Kidney (tissue), 14 donors: Measurements from ENCODE around the gene MAS1. TPM values are rescaled to one million over a fixed set of nuclear protein-coding genes. Genes with fewer than 3 reads are reported as not detected.

ENCODE experiments used
- DNase-seq, 5 donors: peaks; one replicate each; pipeline ENCODE4 v3.0.0-alpha.2; 2013 to 2020
- FAIRE-seq: peaks from 2 replicates; lab custom pipeline; 2012; peaks lifted over from hg19 to GRCh38; lab: Jason Lieb, UNC
- H3K27ac ChIP-seq, 2 donors: one replicate each; pipeline ENCODE4 v1.7.0; 2013; ENCODE audit warnings: low read depth in 2 of 2, low read length in 2 of 2, inconsistent platforms in 1 of 2
- H3K27me3 ChIP-seq: one replicate; pipeline ENCODE4 v1.7.1; 2013; ENCODE audit warnings: low read length, inconsistent platforms; ENCODE audit not compliant: control insufficient read depth, insufficient read depth
- H3K36me3 ChIP-seq, 3 donors: one replicate each; pipeline versions ENCODE4 v1.7.0 to v1.7.1; 2013; ENCODE audit warnings: low read length in 3 of 3, control low read depth in 1 of 3, inconsistent platforms in 1 of 3; ENCODE audit not compliant: insufficient read depth in 3 of 3, control insufficient read depth in 2 of 3
- H3K4me1 ChIP-seq, 3 donors: one replicate each; pipeline versions ENCODE4 v1.7.0 to v1.7.1; 2013; ENCODE audit warnings: low read length in 3 of 3, inconsistent platforms in 1 of 3, low read depth in 1 of 3; ENCODE audit not compliant: control insufficient read depth in 2 of 3, insufficient read depth in 2 of 3
- H3K4me3 ChIP-seq, 3 donors: one replicate each; pipeline versions ENCODE4 v1.7.0 to v1.8.1; 2013; ENCODE audit warnings: low read length in 3 of 3, control low read depth in 1 of 3, inconsistent platforms in 1 of 3
- H3K9ac ChIP-seq, 3 donors: one replicate each; pipeline versions ENCODE4 v1.7.0 to v1.7.1; 2013; ENCODE audit warnings: low read length in 3 of 3, control low read depth in 1 of 3, inconsistent platforms in 1 of 3
- H3K9me3 ChIP-seq, 3 donors: one replicate each; pipeline versions ENCODE4 v1.7.0 to v1.7.1; 2013; ENCODE audit warnings: low read length in 3 of 3, control low read depth in 1 of 3, inconsistent platforms in 1 of 3; ENCODE audit not compliant: control insufficient read depth in 2 of 3, insufficient read depth in 1 of 3
- intact Hi-C: fragments of 100-400 bp; cut with DNase I; formaldehyde crosslinking; loops from one replicate; pipeline ENCODE4 v1.11.1; 2022
- polyA plus RNA-seq: library from polyadenylated mRNA; stranded (reverse); fragments of 350-450 nt; fragmentation: Illumina TruSeq; extraction: RNeasy Lipid Tissue Mini Kit (QIAGEN cat#74804); gene quantifications from one replicate; pipeline ENCODE4 v1.2.3, GENCODE V29; 2014; ENCODE audit warnings: low read depth, low replicate concordance; ENCODE audit not compliant: insufficient read depth
- total RNA-seq: library from RNA; stranded (reverse); fragmentation: NEBNext Ultra II Directional; extraction: Animal tissue kit (Norgen Biotek cat#: 25700); gene quantifications from one replicate; pipeline ENCODE4 v1.2.1, GENCODE V29; 2021
- TF ChIP-seq, protein P1 (sequence below): IDR thresholded peaks from 3 replicates; pipeline ENCODE4 v1.5.1; 2012; ENCODE audit warnings: mild to moderate bottlenecking, moderate library complexity, borderline replicate concordance; ENCODE audit not compliant: insufficient read depth; ENCODE audit errors: extremely low read depth
- donor health status: control.
- donor health status: control.
- donor health status: control.
- donor health status: control.
- donor health status: control.
- donor health status: DM: yes; HTN: yes; CAD: no.
- donor health status: Normal renal cell carcinoma (clear cell type).

The MAS1 gene
- total and polyA plus RNA-seq, 2 donors from 2014 or later: not detected

DNA sequence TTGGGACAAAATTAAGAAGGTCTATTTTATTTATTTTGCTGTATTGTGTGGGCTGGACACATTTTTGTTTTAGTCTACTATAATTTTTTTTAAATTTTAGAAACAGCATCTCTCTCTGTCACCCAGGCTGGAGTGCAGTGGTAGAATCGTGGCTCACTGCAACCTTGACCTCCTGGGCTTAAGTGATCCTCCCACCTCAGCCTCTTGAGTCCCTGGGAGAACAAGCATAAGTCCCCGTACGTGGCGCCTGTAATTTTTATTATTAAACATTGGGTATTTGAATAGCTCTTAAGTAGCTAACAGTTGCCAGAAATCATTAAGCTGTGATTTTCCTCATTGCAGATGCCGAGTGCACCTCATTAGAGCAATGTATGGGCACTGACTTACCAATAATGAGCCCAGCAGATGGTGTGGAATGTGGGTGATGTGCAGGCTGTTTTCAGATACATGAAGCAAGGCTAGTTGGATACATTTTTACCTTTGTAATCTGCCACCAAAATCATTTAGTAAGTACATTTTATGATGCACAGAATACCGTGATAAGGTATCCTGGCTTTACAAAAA lies 10.3 kb upstream of the MAS1 start:
- TF ChIP-seq, protein P1, sequence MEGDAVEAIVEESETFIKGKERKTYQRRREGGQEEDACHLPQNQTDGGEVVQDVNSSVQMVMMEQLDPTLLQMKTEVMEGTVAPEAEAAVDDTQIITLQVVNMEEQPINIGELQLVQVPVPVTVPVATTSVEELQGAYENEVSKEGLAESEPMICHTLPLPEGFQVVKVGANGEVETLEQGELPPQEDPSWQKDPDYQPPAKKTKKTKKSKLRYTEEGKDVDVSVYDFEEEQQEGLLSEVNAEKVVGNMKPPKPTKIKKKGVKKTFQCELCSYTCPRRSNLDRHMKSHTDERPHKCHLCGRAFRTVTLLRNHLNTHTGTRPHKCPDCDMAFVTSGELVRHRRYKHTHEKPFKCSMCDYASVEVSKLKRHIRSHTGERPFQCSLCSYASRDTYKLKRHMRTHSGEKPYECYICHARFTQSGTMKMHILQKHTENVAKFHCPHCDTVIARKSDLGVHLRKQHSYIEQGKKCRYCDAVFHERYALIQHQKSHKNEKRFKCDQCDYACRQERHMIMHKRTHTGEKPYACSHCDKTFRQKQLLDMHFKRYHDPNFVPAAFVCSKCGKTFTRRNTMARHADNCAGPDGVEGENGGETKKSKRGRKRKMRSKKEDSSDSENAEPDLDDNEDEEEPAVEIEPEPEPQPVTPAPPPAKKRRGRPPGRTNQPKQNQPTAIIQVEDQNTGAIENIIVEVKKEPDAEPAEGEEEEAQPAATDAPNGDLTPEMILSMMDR: no peak
- Histone ChIP-seq H3K9ac (no peak overlapping the region), H3K36me3 (no peaks in the 10 kb centered on the region), H3K9me3 (no peaks in the 10 kb centered on the region), H3K27ac (no peak overlapping the region), H3K4me3 (no peak overlapping the region), H3K27me3 (no peaks in the 10 kb centered on the region), H3K4me1 (no peaks in the 10 kb centered on the region)
- DNase-seq (no peak), FAIRE-seq (no peak)
- intact Hi-C loops: no loop called here

DNA sequence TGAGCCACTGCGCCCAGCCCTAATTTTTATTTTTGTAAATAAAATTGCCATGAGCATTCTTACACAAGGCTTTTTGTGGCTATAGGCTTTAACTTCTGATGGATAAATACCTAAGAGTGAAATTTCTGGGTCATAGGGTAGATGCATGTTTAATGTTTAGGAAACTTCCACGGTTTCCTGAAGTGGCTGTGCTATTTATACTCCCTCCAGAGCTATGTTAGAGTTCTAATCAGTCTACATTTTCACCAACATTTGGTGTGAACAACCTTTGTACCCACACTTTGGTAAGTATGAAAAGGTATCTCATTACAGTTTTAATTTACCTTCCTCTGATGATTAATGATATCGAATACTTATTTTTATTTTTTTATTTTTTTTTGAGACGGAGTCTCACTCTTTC lies 6.1 kb upstream of the MAS1 start:
- Histone ChIP-seq H3K4me3 (no peak overlapping the region), H3K9ac (no peak overlapping the region), H3K27ac (no peak overlapping the region), H3K36me3 (no peaks in the 10 kb centered on the region), H3K4me1 (no peaks in the 10 kb centered on the region), H3K9me3 (no peaks in the 10 kb centered on the region), H3K27me3 (no peaks in the 10 kb centered on the region)
- intact Hi-C loops: no loop called here
- DNase-seq: no peak
- no peak for FAIRE-seq
- TF ChIP-seq, protein P1: no peak

DNA sequence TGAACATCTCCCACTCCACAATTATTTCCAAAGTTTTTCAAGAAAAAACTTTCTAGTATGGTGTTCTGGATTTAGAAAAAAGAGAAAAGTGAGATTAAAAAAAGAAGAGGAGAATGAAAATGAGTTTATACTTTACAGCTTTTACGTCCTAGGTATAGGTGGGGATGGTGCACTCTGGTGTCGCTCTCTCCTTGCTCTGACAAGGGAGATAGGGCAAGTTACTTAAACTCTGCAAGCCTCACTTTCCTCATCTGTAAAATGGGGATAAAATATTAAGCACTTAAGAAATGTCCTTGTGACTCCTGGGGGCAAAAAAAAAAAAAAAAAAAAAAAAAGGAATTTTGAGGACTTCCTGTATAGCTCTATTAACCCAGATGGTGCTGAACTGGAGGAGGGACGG lies 4.5 kb upstream of the MAS1 start:
- no peak overlapping the region for H3K27ac ChIP-seq
- H3K36me3 ChIP-seq: no peaks in the 10 kb centered on the region
- TF ChIP-seq, protein P1: no peak
- no peaks in the 10 kb centered on the region for H3K27me3 ChIP-seq
- intact Hi-C loops: no loop called here
- no peaks in the 10 kb centered on the region for H3K9me3 ChIP-seq
- no peaks in the 10 kb centered on the region for H3K4me1 ChIP-seq
- DNase-seq (no peak), FAIRE-seq (no peak)
- no peak overlapping the region for H3K9ac ChIP-seq
- H3K4me3 ChIP-seq: no peak overlapping the region

DNA sequence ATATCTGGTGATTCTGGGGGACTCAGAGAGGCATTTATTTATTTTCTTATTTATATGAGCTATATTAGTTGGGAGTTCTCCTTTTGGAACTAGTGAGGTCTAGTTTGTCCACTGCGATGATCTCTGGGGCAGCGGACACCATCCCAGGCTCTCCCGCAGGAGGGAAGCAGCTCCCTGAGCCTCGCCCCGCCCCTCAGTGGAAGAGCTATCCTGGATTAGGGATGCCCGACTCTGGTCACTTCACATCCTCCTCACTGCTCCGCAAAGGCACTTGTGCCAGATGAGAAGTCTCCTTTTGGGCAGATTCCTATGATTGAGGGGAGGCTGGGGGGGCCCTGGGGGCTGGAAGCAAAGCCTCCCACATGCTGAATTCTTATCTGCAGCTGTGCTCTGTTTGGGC lies 3.6 kb upstream of the MAS1 start:
- intact Hi-C loops: no loop called here
- Histone ChIP-seq H3K36me3 (no peaks in the 10 kb centered on the region), H3K27ac (no peak overlapping the region), H3K4me1 (no peaks in the 10 kb centered on the region), H3K4me3 (no peak overlapping the region), H3K9ac (no peak overlapping the region), H3K27me3 (no peaks in the 10 kb centered on the region), H3K9me3 (no peaks in the 10 kb centered on the region)
- FAIRE-seq: no peak
- DNase-seq: no peak
- TF ChIP-seq, protein P1: no peak
